Stimulated activated naive CD8-positive, alpha-beta T cell treated with anti-CD3 and anti-CD28 coated beads, Interleukin-15, amount 100 ng/mL, for 72 hours (primary cell): Measurements from ENCODE around the gene TTYH3.

Experiments used
- ATAC-seq: fragments of 150-1000 bp; cut with Tn5 transposase; 2 replicates; pipeline ENCODE4 v1.10.0; 2021; ENCODE audit warnings: mild to moderate bottlenecking, moderate library complexity
- DNase-seq, 2 donors: peaks; one replicate each; pipeline ENCODE4 v3.0.0; 2021 to 2022
- H3K27ac Mint-ChIP-seq, 2 donors: one replicate each; pipeline ENCODE4 v1.8.0; 2022; ENCODE audit warnings: mild to moderate bottlenecking in 2 of 2, mixed read lengths in 2 of 2, moderate library complexity in 2 of 2
- H3K27me3 Mint-ChIP-seq: one replicate; pipeline ENCODE4 v1.8.0; 2022; ENCODE audit warnings: mixed read lengths
- H3K4me1 Mint-ChIP-seq: one replicate; pipeline ENCODE4 v1.8.0; 2022; ENCODE audit warnings: mild to moderate bottlenecking, mixed read lengths
- H3K4me3 Mint-ChIP-seq, 2 donors: one replicate each; pipeline ENCODE4 v1.8.0; 2022; ENCODE audit warnings: mild to moderate bottlenecking in 2 of 2, mixed read lengths in 2 of 2, moderate library complexity in 1 of 2
- H3K9me3 Mint-ChIP-seq, 2 donors: one replicate each; pipeline ENCODE4 v1.8.0; 2022; ENCODE audit warnings: mixed read lengths in 2 of 2

The TTYH3 gene

GRCh38 chr7:2622869-2623697, 8.7 kb upstream of the TTYH3 start:
- Mint-ChIP-seq H3K27ac (no peak overlapping the region), H3K27me3 (peaks cover 1% of the 10 kb centered on the region), H3K4me3 (no peak overlapping the region), H3K4me1 (no peaks in the 10 kb centered on the region), H3K9me3 (no peaks in the 10 kb centered on the region)
- DNase-seq (no peak), ATAC-seq (no peak)

GRCh38 chr7:2623698-2624014, 8.1 kb upstream of the TTYH3 start:
- Mint-ChIP-seq H3K27ac (no peak overlapping the region), H3K9me3 (no peaks in the 10 kb centered on the region), H3K4me3 (no peak overlapping the region), H3K4me1 (no peaks in the 10 kb centered on the region), H3K27me3 (no peaks in the 10 kb centered on the region)
- DNase-seq (no peak), ATAC-seq (peak; percentile 11)

- no peak for DNase-seq
- peak; percentile 13 for ATAC-seq
- Mint-ChIP-seq H3K27ac (peak overlapping the region in 1 of 2 donors; percentile 87), H3K4me1 (no peaks in the 10 kb centered on the region), H3K4me3 (no peak overlapping the region), H3K9me3 (no peaks in the 10 kb centered on the region), H3K27me3 (no peaks in the 10 kb centered on the region)
These were observed 7.4 kb upstream of the TTYH3 start for GRCh38 chr7:2624293-2624886.

GRCh38 chr7:2626498-2627117, 5.2 kb upstream of the TTYH3 start:
- Mint-ChIP-seq H3K9me3 (no peaks in the 10 kb centered on the region), H3K27ac (no peak overlapping the region), H3K27me3 (no peaks in the 10 kb centered on the region), H3K4me3 (no peak overlapping the region), H3K4me1 (peaks cover 6% of the 10 kb centered on the region)
- DNase-seq (no peak), ATAC-seq (no peak)

- Mint-ChIP-seq H3K4me3 (no peak overlapping the region), H3K4me1 (peaks cover 6% of the 10 kb centered on the region), H3K9me3 (no peaks in the 10 kb centered on the region), H3K27me3 (no peaks in the 10 kb centered on the region), H3K27ac (no peak overlapping the region)
- DNase-seq (no peak), ATAC-seq (no peak)
These were observed 4.3 kb upstream of the TTYH3 start for GRCh38 chr7:2627258-2628129.

GRCh38 chr7:2628130-2628482, 3.7 kb upstream of the TTYH3 start:
- Mint-ChIP-seq H3K27ac (no peak overlapping the region), H3K27me3 (no peaks in the 10 kb centered on the region), H3K4me3 (no peak overlapping the region), H3K9me3 (no peaks in the 10 kb centered on the region), H3K4me1 (peaks cover 9% of the 10 kb centered on the region)
- no peak for ATAC-seq
- no peak for DNase-seq

GRCh38 chr7:2628891-2629290, 2.9 kb upstream of the TTYH3 start:
- no peak for ATAC-seq
- no peak for DNase-seq
- Mint-ChIP-seq H3K9me3 (no peaks in the 10 kb centered on the region), H3K27me3 (no peaks in the 10 kb centered on the region), H3K4me3 (no peak overlapping the region), H3K4me1 (peaks cover 17% of the 10 kb centered on the region), H3K27ac (no peak overlapping the region)

- Mint-ChIP-seq H3K4me3 (no peak overlapping the region), H3K4me1 (peaks cover 23% of the 10 kb centered on the region), H3K27ac (no peak overlapping the region), H3K9me3 (no peaks in the 10 kb centered on the region), H3K27me3 (no peaks in the 10 kb centered on the region)
- ATAC-seq (no peak), DNase-seq (no peak)
These were observed 1.8 kb upstream of the TTYH3 start for GRCh38 chr7:2629746-2630681.

GRCh38 chr7:2632733-2633537, 1.1 kb downstream of the TTYH3 start:
- Mint-ChIP-seq H3K4me3 (peak overlapping the region; percentile 97 to 99), H3K9me3 (no peaks in the 10 kb centered on the region), H3K4me1 (peaks cover 23% of the 10 kb centered on the region), H3K27ac (peak overlapping the region; percentile 97 to 98), H3K27me3 (no peaks in the 10 kb centered on the region)
- ATAC-seq (peak; percentile 27), DNase-seq (peak; percentile 53 to 70)

GRCh38 chr7:2633538-2634266, 1.9 kb downstream of the TTYH3 start:
- H3K4me3 Mint-ChIP-seq = peak overlapping the region; percentile 97 to 99
- H3K9me3 Mint-ChIP-seq = no peaks in the 10 kb centered on the region
- no peaks in the 10 kb centered on the region for H3K27me3 Mint-ChIP-seq
- ATAC-seq (peak; percentile 57), DNase-seq (peak; percentile 39 to 49)
- peak overlapping the region; percentile 92 to 94 for H3K27ac Mint-ChIP-seq
- peaks cover 23% of the 10 kb centered on the region for H3K4me1 Mint-ChIP-seq

GRCh38 chr7:2634267-2635145, 2.7 kb downstream of the TTYH3 start:
- ATAC-seq (no peak), DNase-seq (no peak)
- peak overlapping the region; percentile 97 to 99 for H3K4me3 Mint-ChIP-seq
- no peak overlapping the region for H3K27ac Mint-ChIP-seq
- no peaks in the 10 kb centered on the region for H3K9me3 Mint-ChIP-seq
- peaks cover 28% of the 10 kb centered on the region for H3K4me1 Mint-ChIP-seq
- no peaks in the 10 kb centered on the region for H3K27me3 Mint-ChIP-seq

- H3K4me1 Mint-ChIP-seq = peaks cover 33% of the 10 kb centered on the region
- no peak overlapping the region for H3K4me3 Mint-ChIP-seq
- H3K27ac Mint-ChIP-seq = no peak overlapping the region
These were observed 3.4 kb downstream of the TTYH3 start for GRCh38 chr7:2635148-2635668.

More at GRCh38 chr7:2635148-2635668, 3.4 kb downstream of the TTYH3 start:
- Mint-ChIP-seq H3K9me3 (no peaks in the 10 kb centered on the region), H3K27me3 (no peaks in the 10 kb centered on the region)
- DNase-seq (no peak), ATAC-seq (no peak)
